ENCODE measurements around the gene FOXJ3. TPM values are rescaled to one million over a fixed set of nuclear protein-coding genes. Genes with fewer than 3 reads are reported as not detected.

Gene FOXJ3
- total and polyA plus RNA-seq, 2 donors (not counting 1 experiment from before 2014, with no cell fraction given), result 15.4 to 76.4 TPM

DNA sequence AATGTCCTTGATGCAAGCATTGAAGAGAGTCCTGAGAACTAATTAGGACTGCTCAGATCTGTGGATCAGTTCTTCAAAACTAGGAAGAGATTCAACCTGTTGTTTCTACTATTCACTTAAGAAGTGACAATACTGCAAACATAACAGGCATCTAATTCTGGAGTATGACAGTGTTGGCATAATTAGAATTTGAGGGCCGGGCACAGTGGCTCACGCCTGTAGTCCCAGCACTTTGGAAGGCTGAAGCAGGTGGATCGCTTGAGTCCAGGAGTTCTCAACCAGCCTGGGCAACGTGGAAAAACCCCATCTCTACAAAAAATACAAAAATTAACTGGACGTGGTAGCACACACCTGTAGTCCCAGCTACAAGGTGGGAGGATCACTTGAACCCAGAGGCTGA, 8.0 kb upstream of the FOXJ3 start:
- TF ChIP-seq, protein P1, sequence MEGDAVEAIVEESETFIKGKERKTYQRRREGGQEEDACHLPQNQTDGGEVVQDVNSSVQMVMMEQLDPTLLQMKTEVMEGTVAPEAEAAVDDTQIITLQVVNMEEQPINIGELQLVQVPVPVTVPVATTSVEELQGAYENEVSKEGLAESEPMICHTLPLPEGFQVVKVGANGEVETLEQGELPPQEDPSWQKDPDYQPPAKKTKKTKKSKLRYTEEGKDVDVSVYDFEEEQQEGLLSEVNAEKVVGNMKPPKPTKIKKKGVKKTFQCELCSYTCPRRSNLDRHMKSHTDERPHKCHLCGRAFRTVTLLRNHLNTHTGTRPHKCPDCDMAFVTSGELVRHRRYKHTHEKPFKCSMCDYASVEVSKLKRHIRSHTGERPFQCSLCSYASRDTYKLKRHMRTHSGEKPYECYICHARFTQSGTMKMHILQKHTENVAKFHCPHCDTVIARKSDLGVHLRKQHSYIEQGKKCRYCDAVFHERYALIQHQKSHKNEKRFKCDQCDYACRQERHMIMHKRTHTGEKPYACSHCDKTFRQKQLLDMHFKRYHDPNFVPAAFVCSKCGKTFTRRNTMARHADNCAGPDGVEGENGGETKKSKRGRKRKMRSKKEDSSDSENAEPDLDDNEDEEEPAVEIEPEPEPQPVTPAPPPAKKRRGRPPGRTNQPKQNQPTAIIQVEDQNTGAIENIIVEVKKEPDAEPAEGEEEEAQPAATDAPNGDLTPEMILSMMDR (IDR thresholded peaks at IDR 0.05), result no peak
- TF ChIP-seq EZH2 (IDR thresholded peaks at IDR 0.05; ENCODE audit: borderline replicate concordance, insufficient read depth, low read depth, low read length, poor library complexity, severe bottlenecking), result no peak
- WGBS (ENCODE audit: insufficient coverage), result 88% methylated on average over 5 of the region's 5 CpGs
- no peak overlapping the region for H3K27ac Mint-ChIP-seq
- no peaks in the 10 kb centered on the region for H3K79me2 ChIP-seq (ENCODE audit: control insufficient read depth, insufficient read depth, low read length)
- no peaks in the 10 kb centered on the region for H4K20me1 ChIP-seq (ENCODE audit: control insufficient read depth, insufficient read depth, low read length, poor library complexity, severe bottlenecking)
- H3K4me3 ChIP-seq (ENCODE audit: control extremely low read depth in 1 of 5, extremely low read depth in 1 of 5, insufficient read depth in 1 of 5, low read depth in 2 of 5, low read length in 4 of 5), result no peak overlapping the region
- no peaks in the 10 kb centered on the region for H3K27me3 ChIP-seq (replicated peaks in 1 of 4; ENCODE audit: control extremely low read depth in 1 of 4, control insufficient read depth in 3 of 4, insufficient read depth in 4 of 4, low read length in 3 of 4)
- ChIA-PET POLR2A (no interaction called here), CTCF (no interaction called here)
- no peaks in the 10 kb centered on the region for H3K9me3 Mint-ChIP-seq (ENCODE audit: insufficient read depth)
- H3K27ac ChIP-seq (ENCODE audit: low read length in 2 of 2), result no peak overlapping the region
- no peaks in the 10 kb centered on the region for H3K4me1 Mint-ChIP-seq
- peaks cover 12% of the 10 kb centered on the region for H3K27me3 Mint-ChIP-seq
- no peak for DNase-seq
- intact Hi-C loops (cut with micrococcal nuclease), result loop anchor here (10.0 kb wide), 1 partner anchor 732 kb away; no protein-coding TSS in a partner anchor
- H3K9ac ChIP-seq (ENCODE audit: low read length), result no peak overlapping the region
- ATAC-seq (ENCODE audit: low read depth), result no peak
- H3K4me3 Mint-ChIP-seq, result no peak overlapping the region
- H3K4me1 ChIP-seq (ENCODE audit: control insufficient read depth in 2 of 2, insufficient read depth in 2 of 2, low read length in 2 of 2), result no peaks in the 10 kb centered on the region
- no peak overlapping the region for H2AFZ ChIP-seq (ENCODE audit: insufficient read depth, low read depth, low read length, poor library complexity, severe bottlenecking)
- H3K4me2 ChIP-seq (replicated peaks; ENCODE audit: low read depth, low read length, poor library complexity, severe bottlenecking), result no peak overlapping the region
- H3K36me3 ChIP-seq (replicated peaks in 1 of 2; ENCODE audit: control extremely low read depth in 1 of 2, control insufficient read depth in 1 of 2, extremely low read depth in 1 of 2, insufficient read depth in 2 of 2, low read length in 1 of 2), result no peaks in the 10 kb centered on the region
- no peaks in the 10 kb centered on the region for H3K9me3 ChIP-seq (ENCODE audit: control extremely low read depth in 1 of 3, control insufficient read depth in 2 of 3, insufficient read depth in 1 of 3, low read length in 2 of 3)

DNA sequence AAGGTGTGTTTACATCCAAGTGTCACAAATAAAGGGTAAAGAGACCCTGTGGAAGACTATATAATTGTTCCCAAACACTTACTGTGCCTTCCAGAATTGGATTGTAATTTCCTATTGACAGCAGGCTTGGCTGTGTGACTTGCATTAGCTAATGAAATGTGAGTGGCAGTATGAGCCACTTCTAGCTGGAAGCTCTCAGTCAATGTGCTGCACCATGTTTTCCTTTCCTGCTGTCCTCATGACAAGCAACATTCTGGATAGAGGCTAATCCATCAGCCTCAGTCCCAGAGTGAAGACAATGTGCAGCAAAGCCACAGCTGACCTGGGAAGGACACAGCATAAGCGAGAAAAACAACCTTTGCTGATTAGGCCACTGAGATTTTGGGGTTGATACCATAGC, 5.9 kb upstream of the FOXJ3 start:
- Histone ChIP-seq H3K27ac (ENCODE audit: low read length in 2 of 2) (no peak overlapping the region), H3K36me3 (replicated peaks in 1 of 2; ENCODE audit: control extremely low read depth in 1 of 2, control insufficient read depth in 1 of 2, extremely low read depth in 1 of 2, insufficient read depth in 2 of 2, low read length in 1 of 2) (no peaks in the 10 kb centered on the region), H3K9ac (ENCODE audit: low read length) (no peak overlapping the region), H3K4me2 (replicated peaks; ENCODE audit: low read depth, low read length, poor library complexity, severe bottlenecking) (no peak overlapping the region), H3K27me3 (replicated peaks in 1 of 4; ENCODE audit: control extremely low read depth in 1 of 4, control insufficient read depth in 3 of 4, insufficient read depth in 4 of 4, low read length in 3 of 4) (no peaks in the 10 kb centered on the region), H3K4me1 (ENCODE audit: control insufficient read depth in 2 of 2, insufficient read depth in 2 of 2, low read length in 2 of 2) (peaks cover 3 to 4% of the 10 kb centered on the region in 2 donors), H3K9me3 (ENCODE audit: control extremely low read depth in 1 of 3, control insufficient read depth in 2 of 3, insufficient read depth in 1 of 3, low read length in 2 of 3) (no peaks in the 10 kb centered on the region), H2AFZ (ENCODE audit: insufficient read depth, low read depth, low read length, poor library complexity, severe bottlenecking) (no peak overlapping the region), H3K4me3 (ENCODE audit: control extremely low read depth in 1 of 5, extremely low read depth in 1 of 5, insufficient read depth in 1 of 5, low read depth in 2 of 5, low read length in 4 of 5) (no peak overlapping the region), H4K20me1 (ENCODE audit: control insufficient read depth, insufficient read depth, low read length, poor library complexity, severe bottlenecking) (no peaks in the 10 kb centered on the region), H3K79me2 (ENCODE audit: control insufficient read depth, insufficient read depth, low read length) (peaks cover 10% of the 10 kb centered on the region)
- no CpG with 5 or more reads among the region's 1 CpG for WGBS (ENCODE audit: insufficient coverage)
- Mint-ChIP-seq H3K4me3 (no peak overlapping the region), H3K27me3 (peaks cover 12% of the 10 kb centered on the region), H3K27ac (no peak overlapping the region), H3K9me3 (ENCODE audit: insufficient read depth) (no peaks in the 10 kb centered on the region), H3K4me1 (peaks cover 7% of the 10 kb centered on the region)
- ChIA-PET CTCF (interaction anchor here (1.6 kb wide), 1 partner anchor 733 kb away, joined by 4 read pairs; no protein-coding TSS in a partner anchor), POLR2A (no interaction called here)
- ATAC-seq (ENCODE audit: low read depth), result no peak
- TF ChIP-seq, protein P1 (IDR thresholded peaks at IDR 0.05), result no peak
- no peak for TF ChIP-seq EZH2 (IDR thresholded peaks at IDR 0.05; ENCODE audit: borderline replicate concordance, insufficient read depth, low read depth, low read length, poor library complexity, severe bottlenecking)
- no peak for DNase-seq
- intact Hi-C loops (cut with micrococcal nuclease), result loop anchor here (10.0 kb wide), 1 partner anchor 734 kb away; no protein-coding TSS in a partner anchor
